NT2/D1 (cell line): ENCODE data around the gene RCAN2.

Source experiments
- YY1 ChIP-seq: IDR thresholded peaks from 2 replicates; pipeline ENCODE4 v1.6.1; 2011; ENCODE audit not compliant: insufficient read length, insufficient read depth
- ZNF274 ChIP-seq: IDR thresholded peaks from 2 replicates; pipeline ENCODE4 v1.6.1; 2011; ENCODE audit warnings: mild to moderate bottlenecking, low read depth, low read length

DNA sequence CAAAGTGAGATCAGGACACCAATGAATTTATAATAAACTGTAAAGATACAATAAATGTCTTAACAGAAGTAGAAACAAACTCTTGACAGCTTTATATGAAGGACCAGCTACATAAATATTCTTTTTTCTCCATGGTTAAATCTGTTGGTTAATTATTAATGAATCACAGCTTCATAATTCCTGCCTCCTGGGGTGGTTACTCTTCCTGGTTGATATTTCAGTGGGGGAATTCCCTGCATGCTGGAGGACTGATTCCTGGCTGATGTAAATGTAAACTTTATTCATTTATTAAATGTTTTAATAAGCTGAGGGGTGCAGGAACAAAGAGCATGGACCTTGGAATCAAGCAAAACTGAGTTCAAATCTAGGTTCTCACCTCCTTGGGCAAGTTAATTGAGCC is 16.2 kb upstream of the RCAN2 start:
- TF ChIP-seq ZNF274 (no peak), YY1 (no peak)
